ENCODE data around the gene GNG5.

GNG5 gene

DNA sequence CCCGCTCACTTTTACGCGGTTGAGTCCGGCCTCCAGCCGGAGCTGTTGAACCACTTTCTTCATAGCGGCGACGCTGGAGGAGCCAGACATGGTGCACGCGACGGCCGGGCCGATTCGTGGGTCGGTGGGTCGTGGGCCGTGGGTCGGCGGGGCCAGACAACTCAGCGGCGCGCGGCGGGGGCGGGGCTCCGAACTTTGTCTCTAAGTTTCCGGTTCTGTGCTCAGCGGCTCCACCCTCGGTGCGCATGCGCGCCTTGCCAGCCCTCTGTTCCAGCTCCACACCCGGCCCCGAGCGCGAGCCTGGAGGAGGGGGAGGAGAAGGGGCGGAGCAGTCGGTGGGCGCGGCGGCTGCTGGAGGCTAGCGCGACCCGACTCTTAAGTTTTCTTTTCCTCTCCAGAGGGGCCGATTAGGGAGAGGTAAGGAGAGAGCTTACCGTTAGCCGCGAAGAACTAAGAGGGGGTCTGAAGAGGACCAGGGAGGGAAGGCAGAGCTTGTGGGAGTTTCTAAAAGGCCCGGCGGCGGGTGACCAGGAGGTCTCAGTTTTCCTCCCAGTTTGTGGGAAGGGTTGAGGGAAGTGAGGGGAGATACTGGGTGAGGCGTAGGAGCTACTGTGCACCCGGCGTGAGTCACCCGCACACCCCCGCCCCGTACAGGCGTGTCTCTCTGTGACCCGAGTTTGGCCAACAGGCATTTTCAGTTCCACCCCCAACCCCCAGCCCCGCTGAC lies at the start of gene GNG5, which contains the start of gene SPATA1:
GNG5 (minus strand) TSS at position 580 of the 727 bp plus-strand sequence; CDS start at position 90, 490 bp downstream.
SPATA1 (plus strand) TSS at position 385 of the 727 bp plus-strand sequence. CDS start 9,974 bp downstream, outside the sequence.
- peaks cover 9% of the 10 kb centered on the region for H3K4me1 ChIP-seq (ENCODE audit: insufficient read depth, poor library complexity, severe bottlenecking)
- TF ChIP-seq, protein P1, sequence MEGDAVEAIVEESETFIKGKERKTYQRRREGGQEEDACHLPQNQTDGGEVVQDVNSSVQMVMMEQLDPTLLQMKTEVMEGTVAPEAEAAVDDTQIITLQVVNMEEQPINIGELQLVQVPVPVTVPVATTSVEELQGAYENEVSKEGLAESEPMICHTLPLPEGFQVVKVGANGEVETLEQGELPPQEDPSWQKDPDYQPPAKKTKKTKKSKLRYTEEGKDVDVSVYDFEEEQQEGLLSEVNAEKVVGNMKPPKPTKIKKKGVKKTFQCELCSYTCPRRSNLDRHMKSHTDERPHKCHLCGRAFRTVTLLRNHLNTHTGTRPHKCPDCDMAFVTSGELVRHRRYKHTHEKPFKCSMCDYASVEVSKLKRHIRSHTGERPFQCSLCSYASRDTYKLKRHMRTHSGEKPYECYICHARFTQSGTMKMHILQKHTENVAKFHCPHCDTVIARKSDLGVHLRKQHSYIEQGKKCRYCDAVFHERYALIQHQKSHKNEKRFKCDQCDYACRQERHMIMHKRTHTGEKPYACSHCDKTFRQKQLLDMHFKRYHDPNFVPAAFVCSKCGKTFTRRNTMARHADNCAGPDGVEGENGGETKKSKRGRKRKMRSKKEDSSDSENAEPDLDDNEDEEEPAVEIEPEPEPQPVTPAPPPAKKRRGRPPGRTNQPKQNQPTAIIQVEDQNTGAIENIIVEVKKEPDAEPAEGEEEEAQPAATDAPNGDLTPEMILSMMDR (IDR thresholded peaks at IDR 0.05; ENCODE audit: poor library complexity, severe bottlenecking): no peak
- ATAC-seq (ENCODE audit: low read depth) (peak; percentile 86), DNase-seq (ENCODE audit: low spot score) (peak; percentile 95)
- peaks cover 12% of the 10 kb centered on the region for H3K36me3 ChIP-seq (ENCODE audit: low read depth)
- H3K27ac ChIP-seq (ENCODE audit: poor library complexity, severe bottlenecking): peak within 1 kb of the TSS; percentile 78
- no peaks in the 10 kb centered on the region for H3K27me3 ChIP-seq (ENCODE audit: insufficient read depth, poor library complexity, severe bottlenecking)
- H3K9me3 ChIP-seq (ENCODE audit: severe bottlenecking): no peaks in the 10 kb centered on the region
- H3K4me3 ChIP-seq (ENCODE audit: severe bottlenecking): peak within 1 kb of the TSS; percentile 58

DNA sequence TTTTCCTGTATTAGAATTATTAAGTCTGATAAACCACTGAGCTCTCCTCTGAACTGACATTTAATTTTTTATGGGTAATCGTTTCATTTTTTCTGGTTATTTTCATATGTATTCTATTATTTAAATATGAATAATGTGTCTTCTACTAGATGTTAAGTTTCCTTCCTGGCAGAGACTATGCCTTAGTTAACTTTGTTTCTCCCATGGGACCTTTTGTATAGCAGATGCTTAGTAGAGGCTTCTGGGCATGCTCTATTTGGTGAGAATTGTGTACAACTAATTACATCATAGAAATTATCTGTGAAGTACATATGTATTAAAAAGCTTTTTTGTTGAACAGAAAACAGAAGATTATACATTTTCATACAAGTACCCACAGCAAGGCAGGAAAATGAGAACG lies 44.4 kb upstream of the GNG5 start:
- Histone ChIP-seq H3K27ac (ENCODE audit: poor library complexity, severe bottlenecking) (no peak overlapping the region), H3K9me3 (ENCODE audit: severe bottlenecking) (no peaks in the 10 kb centered on the region), H3K36me3 (ENCODE audit: low read depth) (peaks cover 7% of the 10 kb centered on the region; the same call in 1 of the 2 replicates), H3K4me3 (ENCODE audit: severe bottlenecking) (no peak overlapping the region), H3K27me3 (ENCODE audit: insufficient read depth, poor library complexity, severe bottlenecking) (no peaks in the 10 kb centered on the region), H3K4me1 (ENCODE audit: insufficient read depth, poor library complexity, severe bottlenecking) (no peaks in the 10 kb centered on the region)
- TF ChIP-seq, protein P1 (IDR thresholded peaks at IDR 0.05; ENCODE audit: poor library complexity, severe bottlenecking): no peak
- ATAC-seq (ENCODE audit: low read depth): no peak
- no peak for DNase-seq (ENCODE audit: low spot score)

DNA sequence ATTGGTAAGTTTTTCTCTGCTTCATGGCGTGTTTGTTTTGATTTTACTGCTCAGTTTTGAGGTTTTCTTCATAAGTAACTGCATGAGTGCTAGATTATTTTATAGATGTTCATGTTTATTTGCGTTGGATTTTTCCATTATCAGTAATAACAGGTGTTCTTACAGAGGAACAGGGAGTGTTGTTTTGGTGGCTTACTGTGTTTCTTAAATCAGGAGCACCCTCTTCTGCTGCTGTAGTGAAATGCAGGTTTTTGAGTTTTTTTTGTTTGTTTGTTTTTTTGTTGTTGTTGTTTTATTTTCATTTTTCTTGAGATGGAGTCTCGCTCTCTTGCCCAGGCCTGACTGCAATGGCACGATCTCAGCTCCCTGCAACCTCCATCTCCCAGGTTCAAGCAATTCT lies 35.3 kb upstream of the GNG5 start:
- Histone ChIP-seq H3K27ac (ENCODE audit: poor library complexity, severe bottlenecking) (no peak overlapping the region), H3K4me1 (ENCODE audit: insufficient read depth, poor library complexity, severe bottlenecking) (no peaks in the 10 kb centered on the region), H3K36me3 (ENCODE audit: low read depth) (no peaks in the 10 kb centered on the region), H3K27me3 (ENCODE audit: insufficient read depth, poor library complexity, severe bottlenecking) (no peaks in the 10 kb centered on the region), H3K9me3 (ENCODE audit: severe bottlenecking) (no peaks in the 10 kb centered on the region), H3K4me3 (ENCODE audit: severe bottlenecking) (no peak overlapping the region)
- DNase-seq (ENCODE audit: low spot score): no peak
- TF ChIP-seq, protein P1 (IDR thresholded peaks at IDR 0.05; ENCODE audit: poor library complexity, severe bottlenecking): no peak
- no peak for ATAC-seq (ENCODE audit: low read depth)

DNA sequence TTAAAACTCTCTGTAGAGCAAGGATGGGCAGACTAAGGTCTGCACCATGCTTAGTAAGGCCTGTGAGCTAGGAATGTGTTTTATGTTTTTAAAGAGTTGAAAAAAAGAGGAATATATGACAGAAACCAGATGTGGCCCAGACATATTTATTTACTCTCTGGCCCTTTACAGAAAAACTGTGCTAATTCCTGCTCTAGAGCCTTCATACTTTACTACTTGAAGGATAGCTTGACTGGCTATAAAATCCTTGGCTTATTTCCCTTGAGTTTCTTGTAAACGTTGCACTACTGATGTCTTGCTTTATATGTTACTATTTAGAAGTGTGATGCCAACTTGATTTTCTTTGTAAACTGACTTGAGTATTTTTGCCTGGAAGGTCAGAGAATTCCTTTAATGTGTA lies 34.4 kb upstream of the GNG5 start:
- Histone ChIP-seq H3K36me3 (ENCODE audit: low read depth) (no peaks in the 10 kb centered on the region), H3K4me3 (ENCODE audit: severe bottlenecking) (no peak overlapping the region), H3K27ac (ENCODE audit: poor library complexity, severe bottlenecking) (no peak overlapping the region), H3K9me3 (ENCODE audit: severe bottlenecking) (no peaks in the 10 kb centered on the region), H3K27me3 (ENCODE audit: insufficient read depth, poor library complexity, severe bottlenecking) (no peaks in the 10 kb centered on the region), H3K4me1 (ENCODE audit: insufficient read depth, poor library complexity, severe bottlenecking) (no peaks in the 10 kb centered on the region)
- TF ChIP-seq, protein P1 (IDR thresholded peaks at IDR 0.05; ENCODE audit: poor library complexity, severe bottlenecking): no peak
- ATAC-seq (ENCODE audit: low read depth) (no peak), DNase-seq (ENCODE audit: low spot score) (no peak)

DNA sequence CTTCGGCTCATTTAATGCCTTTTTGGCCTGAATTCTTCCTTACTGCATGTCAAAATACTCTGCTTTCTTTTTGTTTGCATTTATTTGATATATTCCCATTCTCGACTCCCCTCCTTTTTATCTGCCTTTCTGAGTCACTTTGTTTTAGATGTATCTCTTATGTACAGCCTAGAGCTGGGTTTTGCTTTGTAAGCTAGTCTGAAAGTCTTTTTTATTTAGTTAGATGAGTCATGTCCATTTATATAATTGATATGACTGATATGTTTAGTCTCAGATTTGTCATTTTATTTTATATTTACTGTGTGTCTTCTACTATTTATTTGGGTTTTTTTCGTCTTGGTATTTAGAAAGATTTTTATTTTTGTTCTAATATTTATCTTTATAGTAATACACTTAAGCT lies 33.6 kb upstream of the GNG5 start:
- Histone ChIP-seq H3K4me1 (ENCODE audit: insufficient read depth, poor library complexity, severe bottlenecking) (no peaks in the 10 kb centered on the region), H3K27me3 (ENCODE audit: insufficient read depth, poor library complexity, severe bottlenecking) (no peaks in the 10 kb centered on the region), H3K9me3 (ENCODE audit: severe bottlenecking) (no peaks in the 10 kb centered on the region), H3K4me3 (ENCODE audit: severe bottlenecking) (no peak overlapping the region), H3K36me3 (ENCODE audit: low read depth) (no peaks in the 10 kb centered on the region), H3K27ac (ENCODE audit: poor library complexity, severe bottlenecking) (no peak overlapping the region)
- TF ChIP-seq, protein P1 (IDR thresholded peaks at IDR 0.05; ENCODE audit: poor library complexity, severe bottlenecking): no peak
- ATAC-seq (ENCODE audit: low read depth) (peak; percentile 50; the same call in 2 of the 3 replicates), DNase-seq (ENCODE audit: low spot score) (no peak)
